ENCODE results near the gene FARP1. TPM values are rescaled to one million over a fixed set of nuclear protein-coding genes. Genes with fewer than 3 reads are reported as not detected.

Gene FARP1, protein sequence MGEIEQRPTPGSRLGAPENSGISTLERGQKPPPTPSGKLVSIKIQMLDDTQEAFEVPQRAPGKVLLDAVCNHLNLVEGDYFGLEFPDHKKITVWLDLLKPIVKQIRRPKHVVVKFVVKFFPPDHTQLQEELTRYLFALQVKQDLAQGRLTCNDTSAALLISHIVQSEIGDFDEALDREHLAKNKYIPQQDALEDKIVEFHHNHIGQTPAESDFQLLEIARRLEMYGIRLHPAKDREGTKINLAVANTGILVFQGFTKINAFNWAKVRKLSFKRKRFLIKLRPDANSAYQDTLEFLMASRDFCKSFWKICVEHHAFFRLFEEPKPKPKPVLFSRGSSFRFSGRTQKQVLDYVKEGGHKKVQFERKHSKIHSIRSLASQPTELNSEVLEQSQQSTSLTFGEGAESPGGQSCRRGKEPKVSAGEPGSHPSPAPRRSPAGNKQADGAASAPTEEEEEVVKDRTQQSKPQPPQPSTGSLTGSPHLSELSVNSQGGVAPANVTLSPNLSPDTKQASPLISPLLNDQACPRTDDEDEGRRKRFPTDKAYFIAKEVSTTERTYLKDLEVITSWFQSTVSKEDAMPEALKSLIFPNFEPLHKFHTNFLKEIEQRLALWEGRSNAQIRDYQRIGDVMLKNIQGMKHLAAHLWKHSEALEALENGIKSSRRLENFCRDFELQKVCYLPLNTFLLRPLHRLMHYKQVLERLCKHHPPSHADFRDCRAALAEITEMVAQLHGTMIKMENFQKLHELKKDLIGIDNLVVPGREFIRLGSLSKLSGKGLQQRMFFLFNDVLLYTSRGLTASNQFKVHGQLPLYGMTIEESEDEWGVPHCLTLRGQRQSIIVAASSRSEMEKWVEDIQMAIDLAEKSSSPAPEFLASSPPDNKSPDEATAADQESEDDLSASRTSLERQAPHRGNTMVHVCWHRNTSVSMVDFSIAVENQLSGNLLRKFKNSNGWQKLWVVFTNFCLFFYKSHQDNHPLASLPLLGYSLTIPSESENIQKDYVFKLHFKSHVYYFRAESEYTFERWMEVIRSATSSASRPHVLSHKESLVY
- polyA plus RNA-seq (2013, experiment 1 of 2; ENCODE audit: insufficient read length): 122 TPM
- 165 TPM for polyA plus RNA-seq (2013, experiment 2 of 2; ENCODE audit: insufficient read length)

DNA sequence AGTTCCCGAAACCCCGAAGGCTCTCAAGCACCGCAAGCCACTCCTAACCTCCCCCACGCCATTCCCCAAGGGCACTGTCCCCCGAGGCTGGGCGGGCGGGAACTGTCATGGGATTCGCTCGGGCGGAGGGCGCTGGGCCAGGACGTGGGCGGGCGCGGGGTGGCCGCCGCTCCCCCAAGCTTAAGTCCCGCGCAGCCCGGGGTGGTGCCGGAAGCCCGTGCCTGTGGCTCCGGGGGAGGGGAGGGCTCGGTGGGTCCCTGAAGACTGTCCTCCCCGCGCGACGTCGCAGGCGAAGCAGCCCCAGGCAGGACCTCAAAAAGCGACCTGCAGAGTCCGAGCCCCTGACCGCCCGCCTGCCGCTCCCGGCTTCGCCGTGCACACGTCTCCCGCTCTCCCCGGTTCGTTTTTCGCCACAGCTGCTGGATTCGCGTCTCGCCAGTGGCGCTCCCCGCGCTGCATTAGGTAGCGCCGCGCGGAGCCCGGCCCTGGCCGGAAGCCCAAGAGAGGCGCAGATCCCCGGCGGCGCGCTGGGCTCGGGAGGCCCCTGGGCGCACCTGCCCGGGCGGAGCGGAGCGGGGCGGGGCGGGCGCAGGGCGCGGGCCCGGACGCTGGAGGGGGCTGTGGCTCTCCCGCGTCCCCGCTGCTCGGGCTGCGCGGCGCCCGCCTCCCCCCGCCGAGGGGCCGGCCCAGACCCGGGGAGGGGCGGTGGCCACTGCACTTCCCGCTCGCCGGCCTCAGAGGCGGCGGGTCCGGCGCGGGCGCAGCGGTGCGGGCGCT lies at the start of gene FARP1:
Gene FARP1 (plus strand): TSS at position 715 of the 777 bp plus-strand sequence. CDS start 70,149 bp downstream, outside the sequence.
- DNase-seq: peak; percentile 73

GRCh38 chr13:98094678-98095266 lies 48.1 kb upstream of the FARP1 start:
- no peak for DNase-seq

DNA sequence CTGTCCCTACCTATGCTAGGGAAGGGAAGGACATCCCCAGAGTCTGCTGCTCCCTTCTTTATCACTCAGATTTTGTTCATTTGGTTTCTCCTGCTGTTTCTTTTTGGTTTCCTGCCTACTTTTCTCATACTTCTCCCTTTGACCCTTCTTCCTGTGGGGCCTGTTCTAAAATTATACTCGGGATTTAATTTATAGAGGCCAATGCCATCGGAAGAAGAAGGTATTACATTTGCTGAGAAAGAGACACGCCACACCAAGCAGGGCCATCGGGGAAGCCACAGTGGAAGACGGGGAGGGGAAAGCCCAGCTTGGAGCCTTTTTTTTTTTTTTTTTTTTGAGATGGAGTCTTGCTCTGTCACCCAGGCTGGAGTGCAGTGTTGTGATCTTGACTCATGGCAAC lies 46.8 kb upstream of the FARP1 start:
- DNase-seq: peak; percentile 15

DNA sequence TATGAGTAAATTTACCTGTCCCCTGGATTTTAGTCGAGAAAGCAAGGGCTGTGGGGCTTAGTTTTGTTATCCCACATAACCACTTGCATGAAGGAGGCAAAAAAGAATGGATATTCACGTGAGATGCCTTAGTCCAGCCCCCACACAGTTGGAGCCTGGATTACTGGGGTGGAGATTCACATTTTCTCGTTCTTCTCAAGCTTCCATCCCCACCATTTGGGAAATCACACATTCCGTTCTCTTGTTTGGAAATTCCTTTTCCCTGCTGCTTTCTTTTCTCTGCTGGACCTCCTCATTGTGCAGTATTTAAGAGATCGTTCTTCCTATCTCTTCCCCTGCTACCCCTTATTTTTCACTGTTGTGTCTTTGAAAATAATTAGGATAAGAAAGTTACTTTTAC lies 45.1 kb upstream of the FARP1 start:
- DNase-seq: peak; percentile 57

- DNase-seq: peak; percentile 89
Observed at GRCh38 chr13:98098516-98098915, 44.4 kb upstream of the FARP1 start.

- no peak for DNase-seq
Observed at GRCh38 chr13:98099627-98100026, 43.3 kb upstream of the FARP1 start.

DNA sequence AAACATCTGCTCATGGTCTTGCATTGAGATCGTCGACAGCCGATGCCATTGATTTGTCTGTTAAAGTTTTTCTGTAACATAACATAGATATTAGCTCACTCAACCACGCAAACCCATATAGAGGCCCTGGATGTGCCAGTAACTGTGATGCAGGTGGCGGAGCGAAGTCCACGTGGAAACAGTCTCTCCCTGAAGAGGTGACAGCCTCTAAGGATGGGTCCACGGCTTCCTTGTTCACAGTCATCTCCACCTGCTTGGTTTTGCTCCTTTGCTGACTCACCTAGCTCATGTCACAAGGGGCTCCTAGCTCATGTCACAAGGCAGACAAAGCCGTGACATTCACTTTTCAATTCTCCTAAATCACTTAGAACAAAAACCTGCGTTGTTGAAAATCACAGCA lies 42.4 kb upstream of the FARP1 start:
- DNase-seq: no peak

DNA sequence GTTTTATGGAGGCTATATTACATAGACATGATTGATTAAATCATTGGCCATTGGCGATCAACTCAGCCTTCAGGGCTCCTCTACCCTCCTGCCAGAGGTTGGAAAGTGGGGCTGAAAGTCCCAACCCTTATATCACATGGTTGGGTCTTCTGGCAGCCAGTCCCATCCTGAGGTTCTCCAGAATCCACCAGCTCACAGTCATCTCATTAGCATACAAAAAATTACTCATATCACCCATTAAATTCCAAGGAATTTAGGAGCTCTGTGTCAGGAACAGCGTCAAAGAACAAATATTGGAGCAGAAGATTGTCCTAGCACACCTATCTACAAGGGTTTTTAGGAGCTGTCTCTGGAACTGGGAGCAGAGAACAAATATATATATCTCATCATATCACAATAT lies 39.4 kb upstream of the FARP1 start:
- DNase-seq: peak; percentile 47

GRCh38 chr13:98103942-98104880 lies 38.7 kb upstream of the FARP1 start:
- peak; percentile 40 for DNase-seq

DNA sequence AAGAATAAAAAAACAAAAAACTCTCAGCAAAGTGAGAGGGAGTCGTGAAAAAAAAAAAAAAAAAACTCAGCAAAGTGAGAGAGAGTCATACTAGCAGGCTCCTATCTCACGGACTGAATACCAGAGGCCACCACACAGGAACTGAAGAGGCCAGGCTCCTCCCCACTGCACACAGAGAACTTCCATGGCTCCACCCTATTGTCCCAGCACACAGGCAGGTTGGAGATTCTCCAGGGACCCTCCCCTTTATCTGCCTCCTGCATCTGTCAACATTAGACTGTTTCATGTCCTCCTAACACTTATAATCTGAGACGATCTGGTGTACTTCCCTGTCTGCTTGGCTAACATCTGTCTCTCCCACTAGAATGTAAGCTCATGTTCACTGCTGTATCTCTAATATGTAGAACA lies 37.0 kb upstream of the FARP1 start:
- peak; percentile 76 for DNase-seq

DNA sequence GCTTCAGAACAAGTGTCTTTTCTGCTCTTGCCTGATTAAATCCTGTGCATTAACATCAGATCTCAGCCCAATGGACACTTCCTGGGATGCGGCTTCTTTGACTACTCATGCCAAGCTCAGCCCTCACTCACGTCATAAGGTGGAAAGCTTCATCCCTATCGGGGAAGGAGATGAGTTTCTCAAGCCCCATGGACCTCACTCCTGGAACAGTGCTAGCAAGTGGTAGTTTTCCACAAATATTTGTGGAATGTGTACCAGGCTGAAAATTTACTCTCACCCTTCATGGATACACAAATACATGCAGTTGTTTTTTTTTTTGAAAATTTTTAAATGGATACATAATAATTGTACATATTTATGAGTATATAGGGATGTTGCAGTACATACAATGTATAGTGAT lies 34.6 kb upstream of the FARP1 start:
- peak; percentile 30 for DNase-seq

DNA sequence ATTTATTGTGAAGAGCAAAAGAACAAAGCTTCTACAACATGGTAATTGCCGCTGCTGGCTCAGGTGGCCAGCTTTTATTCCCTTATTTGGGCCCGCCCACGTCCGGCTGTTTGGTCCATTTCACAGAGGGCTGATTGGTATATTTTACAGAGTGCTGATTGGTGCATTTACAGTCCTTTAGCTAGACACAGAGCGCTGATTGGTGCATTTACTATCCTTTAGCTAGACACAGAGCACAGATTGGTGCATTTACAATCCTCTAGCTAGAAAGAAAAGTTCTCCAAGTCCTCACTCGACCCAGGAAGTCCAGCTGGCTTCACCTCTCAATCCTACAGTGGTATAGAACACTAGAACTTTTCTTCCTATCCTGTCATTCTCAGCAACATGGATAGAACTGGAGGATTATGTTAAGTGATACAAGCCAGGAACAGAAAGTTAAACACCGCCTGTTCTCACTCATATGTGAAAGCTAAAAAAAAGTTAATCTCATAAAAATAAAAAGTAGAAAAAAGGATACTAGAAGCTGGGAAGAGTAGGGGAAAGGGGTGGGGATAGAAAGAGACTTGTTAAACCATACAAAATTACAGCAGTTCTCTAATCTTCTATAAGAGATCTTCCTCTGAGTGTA lies 33.6 kb upstream of the FARP1 start:
- DNase-seq: no peak

DNA sequence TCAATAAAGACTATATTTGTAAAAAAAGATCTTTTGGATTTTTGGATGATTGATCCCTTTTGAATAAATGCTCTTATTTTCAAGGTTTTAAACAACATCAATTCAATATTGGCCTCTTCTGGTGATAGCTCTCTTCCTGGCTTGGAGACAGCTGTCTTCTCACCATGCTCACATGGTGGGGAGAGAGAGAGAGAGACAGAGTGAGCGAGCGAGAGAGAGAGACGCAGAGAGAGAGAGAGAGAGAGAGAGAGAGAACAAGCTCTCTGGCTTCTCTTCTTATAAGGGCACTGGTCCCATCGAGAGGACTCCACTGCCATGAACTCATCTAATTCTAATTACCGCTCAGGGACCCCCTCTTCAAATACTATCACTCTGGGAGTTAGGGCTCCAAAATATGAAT lies 32.1 kb upstream of the FARP1 start:
- DNase-seq: no peak

GRCh38 chr13:98111168-98112098 lies 31.5 kb upstream of the FARP1 start:
- no peak for DNase-seq

GRCh38 chr13:98112456-98112855 lies 30.4 kb upstream of the FARP1 start:
- peak; percentile 32 for DNase-seq

- no peak for DNase-seq
Observed at GRCh38 chr13:98118865-98119264, 24.0 kb upstream of the FARP1 start.

DNA sequence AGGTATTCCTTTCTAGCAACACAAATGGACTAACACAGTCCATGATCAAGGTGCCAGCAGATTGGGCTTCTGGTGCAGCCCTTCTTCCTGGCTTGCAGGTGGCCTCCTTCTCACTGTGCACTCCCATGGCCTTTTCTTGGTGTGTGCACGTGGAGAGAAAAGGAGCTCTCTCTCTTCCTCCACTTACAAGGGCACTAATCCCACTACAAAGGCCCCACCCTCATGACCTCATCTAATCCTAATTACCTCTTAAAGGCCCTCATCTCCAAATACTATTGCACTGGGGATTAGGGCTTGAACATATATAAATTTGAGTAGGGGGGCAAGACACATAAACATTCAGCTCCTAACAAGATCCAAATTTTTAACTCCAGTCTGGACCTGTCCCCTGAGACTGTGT lies 19.7 kb upstream of the FARP1 start:
- DNase-seq: no peak

DNA sequence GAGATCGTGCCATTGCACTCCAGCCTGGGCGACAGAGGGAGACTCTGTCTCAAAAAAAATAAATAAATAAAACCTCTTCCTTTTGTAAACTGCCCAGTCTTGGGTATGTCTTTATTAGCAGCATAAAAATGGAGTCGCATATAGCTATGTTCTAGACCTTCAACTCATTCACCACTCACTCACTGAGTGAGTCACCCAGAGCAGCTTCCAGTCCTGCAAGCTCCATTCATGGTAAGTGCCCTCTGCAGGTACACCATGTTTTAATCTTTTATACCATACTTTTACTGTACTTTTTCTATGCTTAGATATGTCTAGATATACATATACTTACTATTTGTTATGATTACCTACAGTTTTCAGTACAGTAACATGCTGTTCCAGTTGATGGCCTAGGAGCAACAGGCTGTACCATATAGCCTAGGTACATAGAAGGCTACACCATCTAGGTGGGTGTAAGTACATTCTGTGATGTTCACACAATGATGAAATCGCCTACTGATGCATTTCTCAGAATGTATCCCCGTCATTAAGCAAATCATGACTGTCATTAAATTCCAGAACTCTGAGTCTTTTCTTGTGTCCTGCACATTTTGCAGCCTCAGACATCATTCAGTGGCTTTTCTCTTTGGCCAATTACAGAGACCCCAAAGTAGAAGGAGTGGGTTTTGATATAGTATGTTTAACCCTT lies 13.7 kb upstream of the FARP1 start:
- peak; percentile 52 for DNase-seq

All from fibroblast of skin of back (primary cell).